HEK293 (cell line): ENCODE results near the gene ATP13A4.

Experiments
- BCL11B ChIP-seq: fragments of 450-650 bp; formaldehyde crosslinking; IDR thresholded peaks from 2 replicates; pipeline ENCODE4 v1.5.1; 2016; ENCODE audit warnings: low read depth, missing biosample characterization, missing genetic modification characterization
- EGR2 ChIP-seq: fragments of 450-650 bp; formaldehyde crosslinking; IDR thresholded peaks from 2 replicates; pipeline ENCODE4 v1.5.1; 2016; ENCODE audit warnings: low read depth, missing biosample characterization, missing genetic modification characterization
- GLIS2 ChIP-seq: fragments of 450-650 bp; formaldehyde crosslinking; IDR thresholded peaks from 2 replicates; pipeline ENCODE4 v1.5.1; 2016; ENCODE audit warnings: missing biosample characterization, missing genetic modification characterization
- KLF9 ChIP-seq: fragments of 450-650 bp; formaldehyde crosslinking; IDR thresholded peaks from 2 replicates; pipeline ENCODE4 v1.5.1; 2016; ENCODE audit warnings: missing biosample characterization, missing genetic modification characterization, low read depth
- SETDB1 ChIP-seq: IDR thresholded peaks from one replicate; pipeline ENCODE4 v1.6.1; 2017; ENCODE audit warnings: mild to moderate bottlenecking, low read length, moderate library complexity, mixed read lengths; ENCODE audit not compliant: insufficient read length
- SP2 ChIP-seq: fragments of 450-650 bp; formaldehyde crosslinking; IDR thresholded peaks from 2 replicates; pipeline ENCODE4 v1.5.1; 2016; ENCODE audit warnings: missing biosample characterization, missing genetic modification characterization
- SP7 ChIP-seq: fragments of 450-650 bp; formaldehyde crosslinking; IDR thresholded peaks from 2 replicates; pipeline ENCODE4 v1.5.1; 2016; ENCODE audit warnings: missing biosample characterization, missing genetic modification characterization
- ZBTB7A ChIP-seq: fragments of 450-650 bp; formaldehyde crosslinking; IDR thresholded peaks from 2 replicates; pipeline ENCODE4 v1.5.1; 2016; ENCODE audit warnings: low read depth, missing biosample characterization, missing genetic modification characterization
- ZNF2 ChIP-seq: fragments of 450-650 bp; formaldehyde crosslinking; IDR thresholded peaks from 2 replicates; pipeline ENCODE4 v1.5.1; 2016; ENCODE audit warnings: missing biosample characterization, missing genetic modification characterization
- ZNF280C ChIP-seq: fragments of 450-650 bp; formaldehyde crosslinking; IDR thresholded peaks from 2 replicates; pipeline ENCODE4 v1.5.1; 2016; ENCODE audit warnings: missing biosample characterization, missing genetic modification characterization
- ZNF423 ChIP-seq: fragments of 450-650 bp; formaldehyde crosslinking; IDR thresholded peaks from 2 replicates; pipeline ENCODE4 v1.5.1; 2016; ENCODE audit warnings: missing biosample characterization, missing genetic modification characterization
- ZNF48 ChIP-seq: fragments of 450-650 bp; formaldehyde crosslinking; IDR thresholded peaks from 2 replicates; pipeline ENCODE4 v1.5.1; 2016; ENCODE audit warnings: missing biosample characterization, missing genetic modification characterization
- ZNF544 ChIP-seq: fragments of 450-650 bp; formaldehyde crosslinking; IDR thresholded peaks from 2 replicates; pipeline ENCODE4 v1.5.0; 2017; ENCODE audit warnings: missing biosample characterization, missing genetic modification characterization
- ZNF561 ChIP-seq: fragments of 450-650 bp; IDR thresholded peaks from 2 replicates; pipeline ENCODE4 v1.5.1; 2018; ENCODE audit warnings: missing biosample characterization, missing genetic modification characterization, borderline replicate concordance
- ZNF580 ChIP-seq: fragments of 450-650 bp; formaldehyde crosslinking; IDR thresholded peaks from 2 replicates; pipeline ENCODE4 v1.5.1; 2016; ENCODE audit warnings: missing biosample characterization, missing genetic modification characterization
- ZNF585B ChIP-seq: fragments of 450-650 bp; formaldehyde crosslinking; IDR thresholded peaks from 2 replicates; pipeline ENCODE4 v1.5.1; 2016; ENCODE audit warnings: missing biosample characterization, missing genetic modification characterization
- ZNF670 ChIP-seq: fragments of 450-650 bp; formaldehyde crosslinking; IDR thresholded peaks from 2 replicates; pipeline ENCODE4 v1.5.1; 2016; ENCODE audit warnings: missing biosample characterization, missing genetic modification characterization, low read depth
- ZNF830 ChIP-seq: fragments of 450-650 bp; IDR thresholded peaks from 2 replicates; pipeline ENCODE4 v1.5.0; 2018; ENCODE audit warnings: missing biosample characterization, missing genetic modification characterization, low read depth, mild to moderate bottlenecking, moderate library complexity
- ZSCAN18 ChIP-seq: fragments of 450-650 bp; formaldehyde crosslinking; IDR thresholded peaks from 2 replicates; pipeline ENCODE4 v1.5.1; 2016; ENCODE audit warnings: missing biosample characterization, missing genetic modification characterization
- ZSCAN5A ChIP-seq: fragments of 450-650 bp; formaldehyde crosslinking; IDR thresholded peaks from 2 replicates; pipeline ENCODE4 v1.5.1; 2016; ENCODE audit warnings: missing biosample characterization, missing genetic modification characterization
- ZXDB ChIP-seq: fragments of 450-650 bp; formaldehyde crosslinking; IDR thresholded peaks from 2 replicates; pipeline ENCODE4 v1.5.1; 2016; ENCODE audit warnings: missing biosample characterization, missing genetic modification characterization
- TF ChIP-seq, protein P1 (sequence below): fragments of 450-650 bp; formaldehyde crosslinking; IDR thresholded peaks from 2 replicates; pipeline ENCODE4 v1.5.1; 2017; ENCODE audit warnings: missing biosample characterization, missing genetic modification characterization
- TF ChIP-seq, protein P2 (sequence below): fragments of 450-650 bp; formaldehyde crosslinking; IDR thresholded peaks from 2 replicates; pipeline ENCODE4 v1.5.1; 2016; ENCODE audit warnings: missing biosample characterization, missing genetic modification characterization
- TF ChIP-seq, protein P3 (sequence below): fragments of 450-650 bp; formaldehyde crosslinking; conservative IDR thresholded peaks from 2 replicates; pipeline ENCODE4 v1.5.1; 2016; ENCODE audit warnings: low read depth, missing biosample characterization, missing genetic modification characterization

ATP13A4 gene

GRCh38 chr3:193592841-193593667 lies 38.4 kb upstream of the ATP13A4 start, which contains the start of gene OPA1 (continued):
- TF ChIP-seq, protein P1, sequence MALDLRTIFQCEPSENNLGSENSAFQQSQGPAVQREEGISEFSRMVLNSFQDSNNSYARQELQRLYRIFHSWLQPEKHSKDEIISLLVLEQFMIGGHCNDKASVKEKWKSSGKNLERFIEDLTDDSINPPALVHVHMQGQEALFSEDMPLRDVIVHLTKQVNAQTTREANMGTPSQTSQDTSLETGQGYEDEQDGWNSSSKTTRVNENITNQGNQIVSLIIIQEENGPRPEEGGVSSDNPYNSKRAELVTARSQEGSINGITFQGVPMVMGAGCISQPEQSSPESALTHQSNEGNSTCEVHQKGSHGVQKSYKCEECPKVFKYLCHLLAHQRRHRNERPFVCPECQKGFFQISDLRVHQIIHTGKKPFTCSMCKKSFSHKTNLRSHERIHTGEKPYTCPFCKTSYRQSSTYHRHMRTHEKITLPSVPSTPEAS (tag by site-specific recombination), result no peak
- TF ChIP-seq ZNF423 (tag by site-specific recombination), result no peak
- peak; percentile 58; the same call in 1 of the 2 replicates for TF ChIP-seq BCL11B (tag by site-specific recombination)
- TF ChIP-seq ZNF544 (tag by site-specific recombination), result no peak
- TF ChIP-seq ZNF580 (tag by site-specific recombination), result peak; percentile 78
- TF ChIP-seq KLF9 (tag by site-specific recombination), result peak; percentile 79
- TF ChIP-seq, protein P2, sequence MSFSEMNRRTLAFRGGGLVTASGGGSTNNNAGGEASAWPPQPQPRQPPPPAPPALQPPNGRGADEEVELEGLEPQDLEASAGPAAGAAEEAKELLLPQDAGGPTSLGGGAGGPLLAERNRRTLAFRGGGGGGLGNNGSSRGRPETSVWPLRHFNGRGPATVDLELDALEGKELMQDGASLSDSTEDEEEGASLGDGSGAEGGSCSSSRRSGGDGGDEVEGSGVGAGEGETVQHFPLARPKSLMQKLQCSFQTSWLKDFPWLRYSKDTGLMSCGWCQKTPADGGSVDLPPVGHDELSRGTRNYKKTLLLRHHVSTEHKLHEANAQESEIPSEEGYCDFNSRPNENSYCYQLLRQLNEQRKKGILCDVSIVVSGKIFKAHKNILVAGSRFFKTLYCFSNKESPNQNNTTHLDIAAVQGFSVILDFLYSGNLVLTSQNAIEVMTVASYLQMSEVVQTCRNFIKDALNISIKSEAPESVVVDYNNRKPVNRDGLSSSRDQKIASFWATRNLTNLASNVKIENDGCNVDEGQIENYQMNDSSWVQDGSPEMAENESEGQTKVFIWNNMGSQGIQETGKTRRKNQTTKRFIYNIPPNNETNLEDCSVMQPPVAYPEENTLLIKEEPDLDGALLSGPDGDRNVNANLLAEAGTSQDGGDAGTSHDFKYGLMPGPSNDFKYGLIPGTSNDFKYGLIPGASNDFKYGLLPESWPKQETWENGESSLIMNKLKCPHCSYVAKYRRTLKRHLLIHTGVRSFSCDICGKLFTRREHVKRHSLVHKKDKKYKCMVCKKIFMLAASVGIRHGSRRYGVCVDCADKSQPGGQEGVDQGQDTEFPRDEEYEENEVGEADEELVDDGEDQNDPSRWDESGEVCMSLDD (tag by site-specific recombination), result no peak
- TF ChIP-seq EGR2 (tag by site-specific recombination), result no peak
- peak; percentile 96 for TF ChIP-seq SP2 (tag by site-specific recombination)
- TF ChIP-seq SETDB1, result peak; percentile 47
- TF ChIP-seq ZSCAN18 (tag by site-specific recombination), result no peak
- peak; percentile 93; the same call in 1 of the 2 replicates for TF ChIP-seq ZSCAN5A (tag by site-specific recombination)
- TF ChIP-seq ZNF2, result 0 out of 2 replicates have a peak, but pooled peaks have one; percentile 40
- peak; percentile 92 for TF ChIP-seq ZXDB (tag by site-specific recombination)
- no peak for TF ChIP-seq ZNF830
- no peak for TF ChIP-seq ZNF670 (tag by site-specific recombination)
- TF ChIP-seq, protein P3, sequence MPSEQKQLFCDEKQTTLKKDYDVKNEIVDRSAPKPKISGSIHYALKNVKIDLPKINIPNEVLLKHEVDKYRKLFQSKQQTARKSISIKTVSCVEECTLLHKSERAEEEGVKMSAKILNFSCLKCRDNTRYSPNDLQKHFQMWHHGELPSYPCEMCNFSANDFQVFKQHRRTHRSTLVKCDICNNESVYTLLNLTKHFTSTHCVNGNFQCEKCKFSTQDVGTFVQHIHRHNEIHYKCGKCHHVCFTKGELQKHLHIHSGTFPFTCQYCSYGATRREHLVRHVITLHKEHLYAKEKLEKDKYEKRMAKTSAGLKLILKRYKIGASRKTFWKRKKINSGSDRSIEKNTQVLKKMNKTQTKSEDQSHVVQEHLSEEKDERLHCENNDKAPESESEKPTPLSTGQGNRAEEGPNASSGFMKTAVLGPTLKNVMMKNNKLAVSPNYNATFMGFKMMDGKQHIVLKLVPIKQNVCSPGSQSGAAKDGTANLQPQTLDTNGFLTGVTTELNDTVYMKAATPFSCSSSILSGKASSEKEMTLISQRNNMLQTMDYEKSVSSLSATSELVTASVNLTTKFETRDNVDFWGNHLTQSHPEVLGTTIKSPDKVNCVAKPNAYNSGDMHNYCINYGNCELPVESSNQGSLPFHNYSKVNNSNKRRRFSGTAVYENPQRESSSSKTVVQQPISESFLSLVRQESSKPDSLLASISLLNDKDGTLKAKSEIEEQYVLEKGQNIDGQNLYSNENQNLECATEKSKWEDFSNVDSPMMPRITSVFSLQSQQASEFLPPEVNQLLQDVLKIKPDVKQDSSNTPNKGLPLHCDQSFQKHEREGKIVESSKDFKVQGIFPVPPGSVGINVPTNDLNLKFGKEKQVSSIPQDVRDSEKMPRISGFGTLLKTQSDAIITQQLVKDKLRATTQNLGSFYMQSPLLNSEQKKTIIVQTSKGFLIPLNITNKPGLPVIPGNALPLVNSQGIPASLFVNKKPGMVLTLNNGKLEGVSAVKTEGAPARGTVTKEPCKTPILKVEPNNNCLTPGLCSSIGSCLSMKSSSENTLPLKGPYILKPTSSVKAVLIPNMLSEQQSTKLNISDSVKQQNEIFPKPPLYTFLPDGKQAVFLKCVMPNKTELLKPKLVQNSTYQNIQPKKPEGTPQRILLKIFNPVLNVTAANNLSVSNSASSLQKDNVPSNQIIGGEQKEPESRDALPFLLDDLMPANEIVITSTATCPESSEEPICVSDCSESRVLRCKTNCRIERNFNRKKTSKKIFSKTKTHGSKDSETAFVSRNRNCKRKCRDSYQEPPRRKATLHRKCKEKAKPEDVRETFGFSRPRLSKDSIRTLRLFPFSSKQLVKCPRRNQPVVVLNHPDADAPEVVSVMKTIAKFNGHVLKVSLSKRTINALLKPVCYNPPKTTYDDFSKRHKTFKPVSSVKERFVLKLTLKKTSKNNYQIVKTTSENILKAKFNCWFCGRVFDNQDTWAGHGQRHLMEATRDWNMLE (tag by site-specific recombination), result peak; percentile 57; the same call in 1 of the 2 replicates
- TF ChIP-seq ZNF280C (tag by site-specific recombination), result no peak
- TF ChIP-seq ZNF48, result no peak
- peak; percentile 40; the same call in 1 of the 2 replicates for TF ChIP-seq GLIS2 (tag by site-specific recombination)
- no peak for TF ChIP-seq ZBTB7A (tag by site-specific recombination)
- TF ChIP-seq ZNF561 (tag by site-specific recombination), result peak; percentile 82; the same call in 1 of the 2 replicates
- no peak for TF ChIP-seq ZNF585B (tag by site-specific recombination)
- peak; percentile 80 for TF ChIP-seq SP7
